ENCODE data around the gene TRIM54. TPM values are rescaled to one million over a fixed set of nuclear protein-coding genes. Genes with fewer than 3 reads are reported as not detected.

The TRIM54 gene
- polyA plus RNA-seq, 6 donors from 2014 or later = not detected

GRCh38 chr2:27247893-27248292, 34.3 kb upstream of the TRIM54 start:
- Mint-ChIP-seq H3K27ac (no peak overlapping the region), H3K27me3 (peaks cover 7 to 25% (median 16%) of the 10 kb centered on the region in 3 donors), H3K4me3 (no peak overlapping the region), H3K9me3 (no peaks in the 10 kb centered on the region), H3K4me1 (peaks cover 0 to 4% (median 0%) of the 10 kb centered on the region in 3 donors), H3K36me3 (no peaks in the 10 kb centered on the region)
- DNase-seq = no peak
- ATAC-seq (ENCODE audit: low read depth in 2 of 2) = no peak

GRCh38 chr2:27249159-27249890, 32.9 kb upstream of the TRIM54 start:
- Mint-ChIP-seq H3K4me3 (no peak overlapping the region), H3K9me3 (no peaks in the 10 kb centered on the region), H3K27ac (no peak overlapping the region), H3K4me1 (peaks cover 0 to 4% (median 0%) of the 10 kb centered on the region in 3 donors), H3K27me3 (peaks cover 7 to 27% (median 19%) of the 10 kb centered on the region in 3 donors), H3K36me3 (no peaks in the 10 kb centered on the region)
- no peak for ATAC-seq (ENCODE audit: low read depth in 2 of 2)
- DNase-seq = no peak

GRCh38 chr2:27249891-27250651, 32.2 kb upstream of the TRIM54 start:
- H3K4me3 Mint-ChIP-seq = no peak overlapping the region
- ATAC-seq (ENCODE audit: low read depth in 2 of 2) (peak; percentile 59 to 71), DNase-seq (peak; percentile 25)
- peaks cover 0 to 4% (median 0%) of the 10 kb centered on the region in 3 donors for H3K4me1 Mint-ChIP-seq
- H3K36me3 Mint-ChIP-seq = no peaks in the 10 kb centered on the region
- H3K27ac Mint-ChIP-seq = no peak overlapping the region
- no peaks in the 10 kb centered on the region for H3K9me3 Mint-ChIP-seq
- H3K27me3 Mint-ChIP-seq = peaks cover 7 to 35% (median 27%) of the 10 kb centered on the region in 3 donors

GRCh38 chr2:27250652-27251379, 31.4 kb upstream of the TRIM54 start:
- Mint-ChIP-seq H3K36me3 (no peaks in the 10 kb centered on the region), H3K27me3 (peaks cover 12 to 39% (median 34%) of the 10 kb centered on the region in 3 donors), H3K9me3 (no peaks in the 10 kb centered on the region), H3K4me3 (no peak overlapping the region), H3K4me1 (peaks cover 0 to 4% (median 0%) of the 10 kb centered on the region in 3 donors), H3K27ac (no peak overlapping the region)
- DNase-seq = no peak
- ATAC-seq (ENCODE audit: low read depth in 2 of 2) = no peak

- peaks cover 12 to 49% (median 44%) of the 10 kb centered on the region in 3 donors for H3K27me3 Mint-ChIP-seq
- H3K4me1 Mint-ChIP-seq = peaks cover 0 to 4% (median 0%) of the 10 kb centered on the region in 3 donors
- no peaks in the 10 kb centered on the region for H3K9me3 Mint-ChIP-seq
- no peak for ATAC-seq (ENCODE audit: low read depth in 2 of 2)
- H3K27ac Mint-ChIP-seq = peak overlapping the region in 1 of 6 donors; percentile 24
- H3K36me3 Mint-ChIP-seq = no peaks in the 10 kb centered on the region
- no peak for DNase-seq
- H3K4me3 Mint-ChIP-seq = no peak overlapping the region
Observed at GRCh38 chr2:27251766-27252165, 30.5 kb upstream of the TRIM54 start.

GRCh38 chr2:27255187-27255586, 27.0 kb upstream of the TRIM54 start:
- H3K36me3 Mint-ChIP-seq = no peaks in the 10 kb centered on the region
- ATAC-seq (ENCODE audit: low read depth in 2 of 2) (no peak), DNase-seq (no peak)
- H3K9me3 Mint-ChIP-seq = no peaks in the 10 kb centered on the region
- no peak overlapping the region for H3K4me3 Mint-ChIP-seq
- H3K27me3 Mint-ChIP-seq = peaks cover 29 to 76% (median 74%) of the 10 kb centered on the region in 3 donors
- peaks cover 0 to 4% (median 0%) of the 10 kb centered on the region in 3 donors for H3K4me1 Mint-ChIP-seq
- H3K27ac Mint-ChIP-seq = peak overlapping the region in 1 of 6 donors; percentile 37

GRCh38 chr2:27255660-27256059, 26.6 kb upstream of the TRIM54 start:
- ATAC-seq (ENCODE audit: low read depth in 2 of 2) (no peak), DNase-seq (no peak)
- Mint-ChIP-seq H3K4me3 (no peak overlapping the region), H3K4me1 (peaks cover 0 to under 1% (median 0%) of the 10 kb centered on the region in 3 donors), H3K27me3 (peaks cover 34 to 78% (median 75%) of the 10 kb centered on the region in 3 donors), H3K9me3 (no peaks in the 10 kb centered on the region), H3K27ac (no peak overlapping the region), H3K36me3 (peaks cover 0 to under 1% of the 10 kb centered on the region in 2 donors)

GRCh38 chr2:27256855-27257454, 25.3 kb upstream of the TRIM54 start:
- Mint-ChIP-seq H3K4me3 (no peak overlapping the region), H3K4me1 (peaks cover 11% of the 10 kb centered on the region in 3 donors), H3K27ac (peak overlapping the region in 1 of 6 donors; percentile 9), H3K36me3 (peaks cover 0 to 14% of the 10 kb centered on the region in 2 donors), H3K27me3 (peaks cover 40 to 78% (median 75%) of the 10 kb centered on the region in 3 donors), H3K9me3 (no peaks in the 10 kb centered on the region)
- DNase-seq (no peak), ATAC-seq (ENCODE audit: low read depth in 2 of 2) (no peak)

GRCh38 chr2:27258051-27258450, 24.2 kb upstream of the TRIM54 start:
- Mint-ChIP-seq H3K4me3 (no peak overlapping the region), H3K36me3 (peaks cover 0 to 15% of the 10 kb centered on the region in 2 donors), H3K9me3 (no peaks in the 10 kb centered on the region), H3K27ac (peak overlapping the region in 1 of 6 donors; percentile 73), H3K4me1 (peaks cover 11 to 13% (median 12%) of the 10 kb centered on the region in 3 donors), H3K27me3 (peaks cover 40 to 82% (median 75%) of the 10 kb centered on the region in 3 donors)
- ATAC-seq (ENCODE audit: low read depth in 2 of 2) (no peak), DNase-seq (no peak)

GRCh38 chr2:27261241-27261925, 20.8 kb upstream of the TRIM54 start:
- H3K27ac Mint-ChIP-seq = peak overlapping the region in 1 of 6 donors; percentile 51
- peaks cover 56 to 71% (median 68%) of the 10 kb centered on the region in 3 donors for H3K27me3 Mint-ChIP-seq
- no peak for DNase-seq
- H3K4me3 Mint-ChIP-seq = peak overlapping the region; percentile 43 to 93 (median 80)
- H3K36me3 Mint-ChIP-seq = peaks cover 0 to 15% of the 10 kb centered on the region in 2 donors
- H3K4me1 Mint-ChIP-seq = peaks cover 26 to 32% (median 27%) of the 10 kb centered on the region in 3 donors
- no peaks in the 10 kb centered on the region for H3K9me3 Mint-ChIP-seq
- ATAC-seq (ENCODE audit: low read depth in 2 of 2) = no peak

- H3K4me3 Mint-ChIP-seq = peak overlapping the region; percentile 43 to 93 (median 80)
Observed at GRCh38 chr2:27261926-27262298, 20.3 kb upstream of the TRIM54 start.

More at GRCh38 chr2:27261926-27262298, 20.3 kb upstream of the TRIM54 start:
- Mint-ChIP-seq H3K4me1 (peaks cover 26 to 32% (median 27%) of the 10 kb centered on the region in 3 donors), H3K36me3 (peaks cover 0 to 15% of the 10 kb centered on the region in 2 donors), H3K27ac (no peak overlapping the region), H3K27me3 (peaks cover 56 to 65% (median 62%) of the 10 kb centered on the region in 3 donors), H3K9me3 (no peaks in the 10 kb centered on the region)
- ATAC-seq (ENCODE audit: low read depth in 2 of 2) (no peak), DNase-seq (peak; percentile 11)

Data from naive B cell (primary cell).